ENCODE measurements around the gene FTO.

DNA sequence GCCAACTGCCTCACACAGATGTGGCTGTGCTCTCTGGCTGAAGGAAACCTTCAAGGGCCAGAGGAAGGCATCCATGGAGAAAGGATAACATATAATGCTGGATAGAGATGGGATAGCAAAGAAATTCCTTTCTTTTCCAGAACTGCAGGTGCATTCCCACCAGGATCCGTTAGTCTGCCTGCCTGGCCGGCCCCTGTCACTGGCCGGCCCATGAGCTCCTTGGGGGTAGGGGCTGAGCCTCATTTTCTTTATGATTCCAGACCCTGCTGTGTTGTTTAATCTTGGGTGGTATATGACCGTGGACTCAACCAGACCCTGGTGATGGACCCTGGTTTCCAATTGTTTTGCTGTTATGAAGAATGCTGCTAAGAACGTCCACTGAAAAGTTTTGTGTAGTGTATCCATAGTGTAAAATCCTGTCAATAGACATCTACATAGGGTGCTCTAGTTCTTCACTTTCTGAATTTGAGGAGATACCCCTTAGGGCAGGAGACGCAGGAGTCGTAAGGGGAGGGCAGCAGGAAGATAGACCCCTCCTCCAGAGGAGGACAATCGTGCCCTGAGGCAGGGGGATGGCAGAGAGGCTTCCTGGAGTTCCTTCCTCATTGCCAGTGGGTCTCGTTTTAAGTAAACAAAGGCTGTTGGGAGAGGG, 489.2 kb downstream of the FTO start:
- TF ChIP-seq POLR2A (IDR thresholded peaks at IDR 0.05) = no peak
- TF ChIP-seq, protein P1, sequence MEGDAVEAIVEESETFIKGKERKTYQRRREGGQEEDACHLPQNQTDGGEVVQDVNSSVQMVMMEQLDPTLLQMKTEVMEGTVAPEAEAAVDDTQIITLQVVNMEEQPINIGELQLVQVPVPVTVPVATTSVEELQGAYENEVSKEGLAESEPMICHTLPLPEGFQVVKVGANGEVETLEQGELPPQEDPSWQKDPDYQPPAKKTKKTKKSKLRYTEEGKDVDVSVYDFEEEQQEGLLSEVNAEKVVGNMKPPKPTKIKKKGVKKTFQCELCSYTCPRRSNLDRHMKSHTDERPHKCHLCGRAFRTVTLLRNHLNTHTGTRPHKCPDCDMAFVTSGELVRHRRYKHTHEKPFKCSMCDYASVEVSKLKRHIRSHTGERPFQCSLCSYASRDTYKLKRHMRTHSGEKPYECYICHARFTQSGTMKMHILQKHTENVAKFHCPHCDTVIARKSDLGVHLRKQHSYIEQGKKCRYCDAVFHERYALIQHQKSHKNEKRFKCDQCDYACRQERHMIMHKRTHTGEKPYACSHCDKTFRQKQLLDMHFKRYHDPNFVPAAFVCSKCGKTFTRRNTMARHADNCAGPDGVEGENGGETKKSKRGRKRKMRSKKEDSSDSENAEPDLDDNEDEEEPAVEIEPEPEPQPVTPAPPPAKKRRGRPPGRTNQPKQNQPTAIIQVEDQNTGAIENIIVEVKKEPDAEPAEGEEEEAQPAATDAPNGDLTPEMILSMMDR (IDR thresholded peaks at IDR 0.05) = no peak

Data from thyroid gland (tissue), 4 donors.